GM12873 (cell line): ENCODE results near the gene SFXN3.
A peak's percentile ranks its signal among the peaks of the same experiment; 100 is the strongest.

ENCODE experiments used
- TF ChIP-seq, protein P1 (sequence below): IDR thresholded peaks from 2 replicates; pipeline ENCODE4 v1.5.1; 2012; ENCODE audit warnings: low read depth, mild to moderate bottlenecking, moderate library complexity, low read length, control low read depth; ENCODE audit not compliant: insufficient read depth; ENCODE audit errors: missing control alignments

The SFXN3 gene

DNA sequence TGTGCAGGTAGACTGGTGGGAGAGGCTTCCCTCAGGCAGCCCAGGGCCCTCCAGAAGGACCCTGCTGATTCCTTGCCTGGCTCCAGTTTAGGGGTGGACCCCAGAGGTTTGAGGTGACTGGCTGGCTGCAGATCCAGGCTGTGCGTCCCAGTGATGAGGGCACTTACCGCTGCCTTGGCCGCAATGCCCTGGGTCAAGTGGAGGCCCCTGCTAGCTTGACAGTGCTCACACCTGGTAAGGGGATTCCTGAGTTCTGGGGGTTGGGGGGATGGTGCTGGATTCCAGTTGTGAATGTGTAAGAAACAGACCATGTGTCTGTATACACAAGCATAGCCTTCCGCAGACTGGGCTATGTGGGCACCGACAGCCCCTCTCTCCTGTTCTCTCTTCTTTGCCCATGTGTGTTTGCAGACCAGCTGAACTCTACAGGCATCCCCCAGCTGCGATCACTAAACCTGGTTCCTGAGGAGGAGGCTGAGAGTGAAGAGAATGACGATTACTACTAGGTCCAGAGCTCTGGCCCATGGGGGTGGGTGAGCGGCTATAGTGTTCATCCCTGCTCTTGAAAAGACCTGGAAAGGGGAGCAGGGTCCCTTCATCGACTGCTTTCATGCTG is 33.5 kb downstream of the SFXN3 start:
- TF ChIP-seq, protein P1, sequence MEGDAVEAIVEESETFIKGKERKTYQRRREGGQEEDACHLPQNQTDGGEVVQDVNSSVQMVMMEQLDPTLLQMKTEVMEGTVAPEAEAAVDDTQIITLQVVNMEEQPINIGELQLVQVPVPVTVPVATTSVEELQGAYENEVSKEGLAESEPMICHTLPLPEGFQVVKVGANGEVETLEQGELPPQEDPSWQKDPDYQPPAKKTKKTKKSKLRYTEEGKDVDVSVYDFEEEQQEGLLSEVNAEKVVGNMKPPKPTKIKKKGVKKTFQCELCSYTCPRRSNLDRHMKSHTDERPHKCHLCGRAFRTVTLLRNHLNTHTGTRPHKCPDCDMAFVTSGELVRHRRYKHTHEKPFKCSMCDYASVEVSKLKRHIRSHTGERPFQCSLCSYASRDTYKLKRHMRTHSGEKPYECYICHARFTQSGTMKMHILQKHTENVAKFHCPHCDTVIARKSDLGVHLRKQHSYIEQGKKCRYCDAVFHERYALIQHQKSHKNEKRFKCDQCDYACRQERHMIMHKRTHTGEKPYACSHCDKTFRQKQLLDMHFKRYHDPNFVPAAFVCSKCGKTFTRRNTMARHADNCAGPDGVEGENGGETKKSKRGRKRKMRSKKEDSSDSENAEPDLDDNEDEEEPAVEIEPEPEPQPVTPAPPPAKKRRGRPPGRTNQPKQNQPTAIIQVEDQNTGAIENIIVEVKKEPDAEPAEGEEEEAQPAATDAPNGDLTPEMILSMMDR, result no peak

DNA sequence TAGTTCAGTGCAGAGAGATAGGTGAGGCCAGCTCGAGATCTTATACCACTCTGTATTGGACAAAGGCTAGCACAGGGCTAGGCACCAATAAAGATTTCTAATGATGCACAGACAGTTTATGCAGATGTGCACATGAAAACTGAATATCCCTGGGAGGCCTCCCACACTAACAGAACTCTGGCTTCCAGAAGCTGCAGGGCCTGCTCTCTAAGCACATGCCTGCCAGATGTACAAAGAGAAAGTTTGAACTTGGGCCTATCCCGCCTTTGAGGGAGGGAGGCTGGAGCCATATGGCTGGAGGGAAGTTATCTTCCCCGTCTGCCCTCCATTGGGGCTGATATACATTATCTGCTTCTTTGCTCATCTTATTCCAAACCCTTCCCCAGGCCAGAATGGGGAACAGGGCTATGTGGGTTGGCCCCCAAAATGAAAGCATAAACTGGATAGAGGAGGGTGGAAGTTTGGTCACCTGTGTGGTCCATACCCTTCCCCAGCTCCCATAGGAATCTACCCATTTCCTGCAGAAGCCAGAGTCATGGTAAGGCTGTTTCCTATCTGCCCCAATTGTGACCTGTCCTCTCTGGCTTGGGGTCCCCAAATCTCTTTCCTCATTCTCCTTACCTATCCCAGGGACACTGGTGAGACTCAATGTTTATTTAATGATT is 34.6 kb downstream of the SFXN3 start:
- TF ChIP-seq, protein P1, result no peak

DNA sequence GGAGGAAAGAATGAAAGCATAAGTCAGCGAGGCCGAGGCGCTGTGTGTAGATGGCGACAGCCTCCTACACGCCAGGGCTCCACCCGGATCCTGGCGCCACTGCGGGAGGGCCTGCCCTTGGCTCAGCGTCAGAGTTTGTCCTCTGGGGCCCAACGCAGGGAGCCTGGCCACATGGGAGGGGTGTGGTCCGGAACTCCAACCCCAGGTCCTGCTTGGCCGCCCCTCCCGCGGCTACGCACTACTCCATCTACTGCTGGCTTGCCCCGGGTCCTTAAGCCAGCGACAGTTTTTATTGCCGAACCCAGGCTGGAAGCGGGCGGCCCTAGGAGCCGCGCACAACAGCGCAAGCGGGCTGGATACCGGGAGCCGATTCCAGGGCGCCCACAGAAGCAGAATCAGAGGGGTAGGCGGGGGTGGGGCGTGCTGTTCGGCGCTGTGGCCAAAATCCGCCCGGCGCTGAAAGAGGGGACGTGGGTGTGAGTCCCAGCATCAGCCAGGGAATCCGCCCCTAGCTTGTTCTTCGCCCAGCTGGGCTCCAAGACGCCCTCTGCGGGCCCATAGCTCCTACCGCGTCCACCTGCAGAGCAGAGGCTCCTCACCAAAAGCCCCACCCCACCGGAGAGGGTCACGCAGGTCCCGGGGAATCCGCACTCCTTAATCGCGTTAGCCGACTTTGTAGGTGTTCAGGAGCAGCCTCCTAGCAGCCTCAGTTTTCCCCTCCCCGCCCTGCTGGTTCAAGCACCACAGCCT is 35.3 kb downstream of the SFXN3 start:
- TF ChIP-seq, protein P1, result peak; percentile 57

DNA sequence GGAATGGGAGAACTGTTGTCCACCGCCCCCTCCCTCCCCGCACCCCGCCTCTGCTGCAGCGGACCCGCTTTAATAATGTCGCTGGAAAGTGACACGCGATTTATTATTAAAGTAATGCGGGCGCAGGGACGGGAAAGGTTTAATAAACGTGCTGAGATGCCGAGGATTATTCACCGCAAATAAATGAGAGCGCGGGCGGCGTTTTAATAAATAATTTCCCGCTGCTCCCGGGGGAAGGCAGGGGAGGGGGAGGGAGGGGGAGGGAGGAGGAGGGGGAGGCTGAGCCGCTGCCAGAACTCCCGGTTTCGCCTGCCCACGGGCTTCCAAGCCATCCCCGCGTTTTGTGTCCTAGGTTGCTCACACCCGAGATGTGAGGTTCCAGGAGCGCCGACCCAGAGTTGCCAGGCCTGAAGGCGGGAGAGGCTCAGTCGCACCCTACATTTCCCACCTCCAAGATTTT is 35.9 kb downstream of the SFXN3 start:
- TF ChIP-seq, protein P1, result no peak

DNA sequence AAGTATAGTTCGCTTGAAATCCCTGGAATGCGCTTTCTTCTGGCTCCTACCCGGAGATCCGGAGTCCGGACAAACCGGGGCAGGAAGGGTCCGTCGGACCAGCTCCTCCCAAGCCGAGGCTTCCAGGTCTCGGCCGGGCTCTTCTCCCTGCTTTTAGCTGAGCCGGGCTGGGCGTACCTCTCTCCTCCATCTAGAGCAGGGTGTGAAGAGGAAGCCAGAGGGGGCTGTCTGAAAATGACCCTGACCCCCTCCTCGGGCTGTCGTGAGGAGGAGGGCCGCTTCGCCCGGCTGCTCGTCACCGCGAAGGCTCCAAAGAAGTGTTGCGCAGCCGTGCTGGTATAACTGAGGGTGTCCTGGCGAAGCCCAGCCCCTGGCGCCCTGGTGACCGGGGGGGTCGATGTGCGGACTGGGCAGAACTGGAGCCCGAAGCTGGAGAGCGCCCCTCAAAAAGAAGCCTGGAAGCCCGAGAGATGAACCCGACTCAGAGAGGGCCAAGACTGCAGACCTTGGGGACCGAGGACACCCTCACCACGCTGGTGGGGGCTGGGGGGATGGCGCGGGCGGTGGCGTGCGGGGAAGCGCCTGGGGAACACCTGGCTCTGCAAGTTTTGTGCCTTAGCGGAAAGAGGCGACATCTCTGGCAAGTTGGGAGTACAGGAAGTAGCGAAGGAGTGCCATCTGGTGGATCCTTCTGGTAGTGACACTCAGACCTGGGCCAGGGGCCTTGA is 36.5 kb downstream of the SFXN3 start:
- TF ChIP-seq, protein P1, result peak; percentile 83

DNA sequence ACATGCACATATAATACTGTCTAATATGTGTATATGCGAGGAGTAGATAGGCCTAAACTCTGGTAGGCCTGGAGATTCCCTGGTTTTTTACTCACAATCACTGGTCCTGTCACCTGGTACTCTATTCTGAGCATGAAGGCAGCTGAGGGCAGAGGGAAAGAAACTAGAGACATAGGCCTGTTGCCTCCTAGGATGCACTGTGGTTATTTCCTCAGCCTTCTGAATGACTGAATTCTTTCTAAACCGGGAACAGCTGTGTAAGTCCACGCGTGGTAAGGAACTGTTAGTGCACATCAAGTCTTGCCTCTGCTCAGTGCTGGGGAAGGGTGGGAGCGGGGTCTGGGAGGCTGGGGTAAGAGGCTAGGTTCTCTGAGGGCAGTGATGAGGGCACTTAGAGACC is 38.4 kb downstream of the SFXN3 start:
- TF ChIP-seq, protein P1, result no peak
